ENCODE data around the gene MSH5.
"Not testable (repeated sequence)": the region's sequence is repeated elsewhere in the genome, so short reads cannot be mapped to it uniquely, and the experiment has no call there.

Gene MSH5

GRCh38 chr6:31806470-31807272 lies 66.9 kb downstream of the MSH5 start, which contains the start of gene LSM2:
TSS of gene LSM2 (minus strand) at chr6:31806966. CDS start at chr6:31806757, 209 bp downstream.
- DNase-seq, result peak; percentile 98

DNA sequence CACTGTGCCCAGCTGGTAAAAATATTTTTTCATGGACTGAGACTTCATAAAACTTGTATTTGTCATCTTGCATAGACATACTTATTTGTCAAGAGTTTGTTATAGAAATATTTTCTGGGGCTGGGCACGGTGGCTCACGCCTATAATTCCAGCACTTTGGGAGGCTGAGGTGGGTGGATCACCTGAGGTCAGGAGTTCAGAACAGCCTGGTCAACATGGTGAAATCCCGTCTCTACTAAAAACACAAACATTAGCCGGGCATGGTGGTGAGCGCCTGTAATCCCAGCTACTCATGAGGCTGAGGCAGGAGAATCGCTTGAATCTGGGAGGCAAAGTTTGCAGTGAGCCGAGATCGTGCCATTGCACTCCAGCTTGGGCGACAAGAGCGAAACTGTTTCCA lies 68.8 kb downstream of the MSH5 start:
- DNase-seq, result not testable (repeated sequence)

GRCh38 chr6:31811645-31812044 lies 71.8 kb downstream of the MSH5 start:
- DNase-seq, result no peak

All from left hindlimb (tissue), 1 donor.